ENCODE results near the gene ROBO1.
"Not testable (repeated sequence)": the region's sequence is repeated elsewhere in the genome, so short reads cannot be mapped to it uniquely, and the experiment has no call there.

ROBO1 gene

GRCh38 chr3:79306934-79307570 is 460.7 kb downstream of the ROBO1 start:
- H3K27me3 Mint-ChIP-seq = no peaks in the 10 kb centered on the region
- no peaks in the 10 kb centered on the region for H3K4me1 Mint-ChIP-seq
- no peak overlapping the region for H3K27ac Mint-ChIP-seq
- no peaks in the 10 kb centered on the region for H3K36me3 Mint-ChIP-seq
- no peak overlapping the region for H3K4me3 Mint-ChIP-seq
- peaks cover 5% of the 10 kb centered on the region for H3K9me3 Mint-ChIP-seq

DNA sequence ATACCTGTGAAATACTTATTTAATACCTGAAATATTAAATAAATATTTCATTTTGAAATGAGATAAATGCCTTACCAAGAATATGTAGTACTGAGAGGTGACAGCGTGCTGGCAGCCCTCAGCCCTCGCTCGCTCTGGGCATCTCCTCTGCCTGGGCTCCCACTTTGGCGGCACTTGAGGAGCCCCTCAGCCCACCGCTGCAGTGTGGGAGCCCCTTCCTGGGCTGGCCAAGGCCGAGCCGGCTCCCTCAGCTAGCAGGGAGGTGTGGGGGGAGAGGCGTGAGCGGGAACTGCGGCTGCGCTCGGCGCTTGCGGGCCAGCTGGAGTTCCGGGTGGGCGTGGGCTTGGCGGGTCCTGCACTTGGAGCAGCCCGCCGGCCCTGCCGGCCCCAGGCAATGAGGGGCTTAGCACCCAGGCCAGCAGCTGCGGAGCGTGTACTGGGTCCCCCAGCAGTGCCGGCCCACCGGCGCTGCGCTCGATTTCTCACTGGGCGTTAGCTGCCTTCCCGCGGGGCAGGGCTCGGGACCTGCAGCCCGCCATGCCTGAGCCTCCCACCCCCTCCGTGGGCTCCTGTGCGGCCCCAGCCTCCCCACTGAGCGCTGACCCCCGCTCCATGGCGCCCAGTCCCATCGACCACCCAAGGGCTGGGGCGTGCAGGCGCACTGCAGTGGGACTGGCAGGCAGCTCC is 467.7 kb downstream of the ROBO1 start:
- H3K36me3 Mint-ChIP-seq, H3K4me3 Mint-ChIP-seq, H3K4me1 Mint-ChIP-seq, H3K27me3 Mint-ChIP-seq, H3K27ac Mint-ChIP-seq, H3K9me3 Mint-ChIP-seq: not testable (repeated sequence)

GRCh38 chr3:79297245-79297960 is 470.4 kb downstream of the ROBO1 start:
- H3K9me3 Mint-ChIP-seq = peaks cover 15% of the 10 kb centered on the region
- no peaks in the 10 kb centered on the region for H3K27me3 Mint-ChIP-seq
- H3K4me1 Mint-ChIP-seq = no peaks in the 10 kb centered on the region
- no peak overlapping the region for H3K27ac Mint-ChIP-seq
- H3K36me3 Mint-ChIP-seq = no peaks in the 10 kb centered on the region
- H3K4me3 Mint-ChIP-seq = no peak overlapping the region

- Mint-ChIP-seq H3K36me3 (no peaks in the 10 kb centered on the region), H3K9me3 (peaks cover 17% of the 10 kb centered on the region), H3K4me3 (no peak overlapping the region), H3K27me3 (no peaks in the 10 kb centered on the region), H3K4me1 (no peaks in the 10 kb centered on the region), H3K27ac (no peak overlapping the region)
Measured at GRCh38 chr3:79286882-79287281, 480.9 kb downstream of the ROBO1 start.

DNA sequence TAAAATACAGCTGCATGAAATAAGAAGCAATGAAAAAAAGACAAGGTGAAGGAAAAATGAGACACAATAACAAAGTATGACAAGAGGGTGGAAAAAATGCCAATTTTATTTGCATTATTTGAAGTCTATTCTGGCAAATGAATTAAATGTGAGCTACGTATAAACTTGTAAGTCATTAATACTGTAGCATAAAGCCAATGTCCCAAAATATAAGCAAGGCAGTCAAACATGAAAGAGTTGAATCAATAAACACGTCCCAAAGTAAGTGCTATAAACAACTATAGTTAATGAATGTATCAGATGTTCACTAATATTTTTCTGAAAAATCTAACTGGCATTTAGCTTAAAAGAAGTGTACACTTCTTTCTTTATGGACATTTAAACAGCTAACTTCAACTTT is 481.9 kb downstream of the ROBO1 start:
- H3K27me3 Mint-ChIP-seq = no peaks in the 10 kb centered on the region
- H3K4me3 Mint-ChIP-seq = no peak overlapping the region
- H3K27ac Mint-ChIP-seq = no peak overlapping the region
- H3K36me3 Mint-ChIP-seq = no peaks in the 10 kb centered on the region
- H3K4me1 Mint-ChIP-seq = no peaks in the 10 kb centered on the region
- H3K9me3 Mint-ChIP-seq = peaks cover 15% of the 10 kb centered on the region

DNA sequence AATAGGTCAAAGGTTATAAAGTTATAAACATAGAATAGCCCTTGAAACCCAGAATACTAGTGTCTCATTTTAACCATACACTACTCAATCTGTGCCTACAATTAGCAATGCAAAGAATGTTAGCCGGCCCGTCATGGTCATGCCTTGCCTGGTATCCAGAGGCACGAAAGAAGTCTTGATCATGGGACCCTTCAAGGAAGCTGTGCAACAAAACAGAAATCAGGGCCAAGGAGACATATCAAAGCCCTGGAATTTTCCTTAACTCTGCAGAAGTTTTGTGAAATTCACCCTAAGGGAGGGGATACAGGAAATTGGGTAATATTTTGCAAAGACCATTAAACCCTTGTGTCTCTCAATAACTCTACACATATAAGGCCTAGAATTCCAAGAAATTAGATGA is 482.4 kb downstream of the ROBO1 start:
- H3K36me3 Mint-ChIP-seq = no peaks in the 10 kb centered on the region
- H3K27ac Mint-ChIP-seq = no peak overlapping the region
- H3K27me3 Mint-ChIP-seq = no peaks in the 10 kb centered on the region
- H3K4me1 Mint-ChIP-seq = no peaks in the 10 kb centered on the region
- no peak overlapping the region for H3K4me3 Mint-ChIP-seq
- peaks cover 10% of the 10 kb centered on the region for H3K9me3 Mint-ChIP-seq

- H3K4me3 Mint-ChIP-seq = no peak overlapping the region
- peaks cover 13% of the 10 kb centered on the region for H3K9me3 Mint-ChIP-seq
- no peaks in the 10 kb centered on the region for H3K4me1 Mint-ChIP-seq
- no peaks in the 10 kb centered on the region for H3K36me3 Mint-ChIP-seq
- no peaks in the 10 kb centered on the region for H3K27me3 Mint-ChIP-seq
- H3K27ac Mint-ChIP-seq = no peak overlapping the region
Measured at GRCh38 chr3:79284781-79285180, 483.0 kb downstream of the ROBO1 start.

DNA sequence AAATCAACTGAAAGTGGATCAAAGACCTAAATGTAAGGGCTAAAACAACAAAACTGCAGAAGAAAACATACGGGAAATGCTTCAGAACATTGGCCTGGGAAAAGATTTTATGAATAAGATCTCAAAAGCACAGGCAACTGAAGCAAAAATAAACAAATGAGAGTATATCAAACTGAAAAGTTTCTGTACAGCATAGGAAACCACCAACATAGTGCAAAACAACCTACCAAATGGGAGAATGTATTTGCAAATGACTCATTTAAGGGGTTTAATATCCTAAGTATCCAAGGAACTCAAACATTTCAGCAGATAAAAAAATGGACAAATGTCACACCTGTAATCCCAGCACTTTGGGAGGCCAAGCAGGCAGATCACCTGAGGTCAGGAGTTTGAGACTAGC is 489.1 kb downstream of the ROBO1 start:
- Mint-ChIP-seq H3K27ac (no peak overlapping the region), H3K4me1 (no peaks in the 10 kb centered on the region), H3K27me3 (no peaks in the 10 kb centered on the region), H3K36me3 (no peaks in the 10 kb centered on the region), H3K4me3 (no peak overlapping the region), H3K9me3 (peaks cover 39% of the 10 kb centered on the region)

- Mint-ChIP-seq H3K27me3 (no peaks in the 10 kb centered on the region), H3K27ac (no peak overlapping the region), H3K9me3 (peaks cover 9% of the 10 kb centered on the region), H3K36me3 (no peaks in the 10 kb centered on the region), H3K4me3 (no peak overlapping the region), H3K4me1 (no peaks in the 10 kb centered on the region)
Measured at GRCh38 chr3:79268422-79268821, 499.4 kb downstream of the ROBO1 start.

- H3K4me1 Mint-ChIP-seq = no peaks in the 10 kb centered on the region
- H3K4me3 Mint-ChIP-seq = no peak overlapping the region
- H3K9me3 Mint-ChIP-seq = peaks cover 4% of the 10 kb centered on the region
- H3K27ac Mint-ChIP-seq = no peak overlapping the region
- H3K36me3 Mint-ChIP-seq = no peaks in the 10 kb centered on the region
- no peaks in the 10 kb centered on the region for H3K27me3 Mint-ChIP-seq
Measured at GRCh38 chr3:79264892-79265291, 502.9 kb downstream of the ROBO1 start.

GRCh38 chr3:79263423-79263822 is 504.4 kb downstream of the ROBO1 start:
- H3K36me3 Mint-ChIP-seq = no peaks in the 10 kb centered on the region
- no peak overlapping the region for H3K4me3 Mint-ChIP-seq
- H3K9me3 Mint-ChIP-seq = peaks cover 4% of the 10 kb centered on the region
- H3K4me1 Mint-ChIP-seq = no peaks in the 10 kb centered on the region
- H3K27ac Mint-ChIP-seq = no peak overlapping the region
- H3K27me3 Mint-ChIP-seq = no peaks in the 10 kb centered on the region

DNA sequence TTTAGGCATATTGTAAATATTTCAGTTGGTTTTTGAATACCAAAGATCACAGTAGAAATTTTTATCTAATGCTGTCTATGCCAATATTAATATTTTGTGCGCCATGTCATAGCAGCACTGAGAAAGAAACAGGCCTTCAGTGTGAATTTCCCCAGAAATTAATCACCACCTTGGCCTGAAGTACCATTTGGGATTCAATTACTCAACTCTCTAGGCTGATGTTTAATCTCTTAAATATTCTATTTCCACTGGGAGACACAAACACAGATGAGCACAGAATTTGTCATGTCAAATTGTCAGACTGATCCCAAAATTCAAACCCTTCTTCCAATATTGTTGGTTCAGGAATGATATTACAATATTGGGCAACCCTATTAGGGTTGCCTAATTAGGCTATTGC is 509.3 kb downstream of the ROBO1 start:
- H3K4me1 Mint-ChIP-seq = no peaks in the 10 kb centered on the region
- no peak overlapping the region for H3K4me3 Mint-ChIP-seq
- no peaks in the 10 kb centered on the region for H3K36me3 Mint-ChIP-seq
- H3K27me3 Mint-ChIP-seq = no peaks in the 10 kb centered on the region
- no peak overlapping the region for H3K27ac Mint-ChIP-seq
- H3K9me3 Mint-ChIP-seq = peaks cover 9% of the 10 kb centered on the region

GRCh38 chr3:79257791-79258190 is 510.0 kb downstream of the ROBO1 start:
- Mint-ChIP-seq H3K4me1 (no peaks in the 10 kb centered on the region), H3K27ac (no peak overlapping the region), H3K4me3 (no peak overlapping the region), H3K27me3 (no peaks in the 10 kb centered on the region), H3K36me3 (no peaks in the 10 kb centered on the region), H3K9me3 (peaks cover 9% of the 10 kb centered on the region)

DNA sequence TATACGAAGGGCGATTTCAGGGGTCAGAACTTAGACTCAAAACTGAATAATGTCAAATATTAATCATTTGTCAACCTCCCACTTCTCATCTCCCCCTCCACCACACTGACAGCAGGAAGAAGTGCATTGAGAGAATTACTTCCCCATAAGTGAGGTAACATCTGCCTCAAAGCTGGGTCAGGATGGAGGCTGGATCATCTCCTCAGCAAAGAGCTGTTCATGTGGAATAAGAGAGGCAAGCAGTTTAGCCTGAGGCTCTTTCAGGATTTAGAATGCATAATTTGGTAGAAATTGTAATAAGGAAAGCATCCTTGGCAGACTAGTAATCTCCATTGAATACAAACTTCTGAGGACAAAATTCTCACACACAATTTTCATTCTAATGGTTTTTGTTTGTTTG is 512.1 kb downstream of the ROBO1 start:
- Mint-ChIP-seq H3K4me1 (no peaks in the 10 kb centered on the region), H3K27me3 (no peaks in the 10 kb centered on the region), H3K9me3 (peaks cover 5% of the 10 kb centered on the region), H3K36me3 (no peaks in the 10 kb centered on the region), H3K4me3 (no peak overlapping the region), H3K27ac (no peak overlapping the region)

DNA sequence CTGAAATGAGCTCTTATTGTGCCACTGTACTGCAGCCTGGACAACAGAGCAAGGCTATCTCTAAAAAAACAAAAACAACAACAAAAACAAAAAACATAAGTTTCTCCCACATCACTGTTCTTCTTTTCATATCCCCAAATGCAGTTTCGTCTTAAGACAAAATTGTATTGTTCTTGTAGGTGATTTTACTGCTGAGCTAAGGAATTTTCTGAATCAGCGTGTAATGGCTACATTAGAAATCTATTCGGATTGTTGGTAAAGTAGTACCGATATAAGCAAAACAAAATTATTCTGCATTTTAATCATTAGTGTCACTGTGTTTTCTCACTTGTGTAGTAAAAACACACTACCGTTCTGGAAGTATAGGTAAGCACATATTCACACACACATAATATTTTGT is 512.5 kb downstream of the ROBO1 start:
- H3K9me3 Mint-ChIP-seq = peaks cover 5% of the 10 kb centered on the region
- H3K4me1 Mint-ChIP-seq = no peaks in the 10 kb centered on the region
- H3K27ac Mint-ChIP-seq = no peak overlapping the region
- H3K4me3 Mint-ChIP-seq = no peak overlapping the region
- no peaks in the 10 kb centered on the region for H3K36me3 Mint-ChIP-seq
- no peaks in the 10 kb centered on the region for H3K27me3 Mint-ChIP-seq

- no peaks in the 10 kb centered on the region for H3K36me3 Mint-ChIP-seq
- no peaks in the 10 kb centered on the region for H3K27me3 Mint-ChIP-seq
- H3K9me3 Mint-ChIP-seq = peaks cover 5% of the 10 kb centered on the region
- no peak overlapping the region for H3K4me3 Mint-ChIP-seq
- no peaks in the 10 kb centered on the region for H3K4me1 Mint-ChIP-seq
- peak overlapping the region; percentile 53 for H3K27ac Mint-ChIP-seq
Measured at GRCh38 chr3:79253704-79254103, 514.1 kb downstream of the ROBO1 start.

All from activated naive CD4-positive, alpha-beta T cell treated with anti-CD3 and anti-CD28 coated beads, Interleukin-2, amount 50 U/mL, for 24 hours (primary cell).